GM18502 (cell line): ENCODE results near the gene KAZN.

Experiments used
- ATAC-seq: cut with Tn5 transposase; IDR thresholded peaks from one replicate; pipeline ENCODE4 v1.9.1; 2021; ENCODE audit warnings: mild to moderate bottlenecking; ENCODE audit not compliant: unreplicated experiment, poor library complexity

KAZN gene

GRCh38 chr1:14583788-14584187 is 14.7 kb upstream of the KAZN start:
- no peak for ATAC-seq

- no peak for ATAC-seq
Observed at GRCh38 chr1:14585728-14586127, 12.8 kb upstream of the KAZN start.

- ATAC-seq: no peak
Observed at GRCh38 chr1:14590411-14591180, 7.9 kb upstream of the KAZN start.

GRCh38 chr1:14591600-14591999 is 6.9 kb upstream of the KAZN start:
- ATAC-seq: no peak

GRCh38 chr1:14592004-14592631 is 6.4 kb upstream of the KAZN start:
- ATAC-seq: no peak

- ATAC-seq: no peak
Observed at GRCh38 chr1:14593302-14593701, 5.2 kb upstream of the KAZN start.

- no peak for ATAC-seq
Observed at GRCh38 chr1:14594045-14594444, 4.4 kb upstream of the KAZN start.

GRCh38 chr1:14596591-14596990 is 1.9 kb upstream of the KAZN start:
- ATAC-seq: no peak

- ATAC-seq: no peak
Observed at GRCh38 chr1:14597343-14598006, 1.0 kb upstream of the KAZN start.

- no peak for ATAC-seq
Observed at GRCh38 chr1:14598007-14598497, 433 bp upstream of the KAZN start.

GRCh38 chr1:14599183-14599791 is 802 bp downstream of the KAZN start:
- ATAC-seq: no peak

- ATAC-seq: no peak
Observed at GRCh38 chr1:14599800-14600199, 1.3 kb downstream of the KAZN start.

GRCh38 chr1:14600405-14601112 is 2.1 kb downstream of the KAZN start:
- ATAC-seq: no peak

GRCh38 chr1:14602136-14602535 is 3.7 kb downstream of the KAZN start:
- ATAC-seq: no peak

GRCh38 chr1:14603645-14604044 is 5.2 kb downstream of the KAZN start:
- no peak for ATAC-seq

- ATAC-seq: no peak
Observed at GRCh38 chr1:14604414-14604813, 5.9 kb downstream of the KAZN start.

GRCh38 chr1:14605945-14606344 is 7.5 kb downstream of the KAZN start:
- no peak for ATAC-seq

GRCh38 chr1:14606632-14607031 is 8.1 kb downstream of the KAZN start:
- ATAC-seq: no peak

GRCh38 chr1:14607295-14607694 is 8.8 kb downstream of the KAZN start:
- no peak for ATAC-seq

GRCh38 chr1:14608308-14608707 is 9.8 kb downstream of the KAZN start:
- no peak for ATAC-seq
